Measurements from ENCODE around the gene HIF3A. TPM values are rescaled to one million over a fixed set of nuclear protein-coding genes. Genes with fewer than 3 reads are reported as not detected.

HIF3A gene
- polyA plus RNA-seq, 1 donor (not counting 4 experiments of a cell fraction or from before 2014, with no cell fraction given), result 0.01 TPM

- Histone ChIP-seq H3K79me2 (ENCODE audit: control insufficient read depth, insufficient read depth, low read length) (peaks cover 28% of the 10 kb centered on the region), H3K4me3 (ENCODE audit: control insufficient read depth in 2 of 3, extremely low read depth in 1 of 3, insufficient read depth in 2 of 3, low read depth in 1 of 3, low read length in 3 of 3) (no peak overlapping the region), H3K9me1 (ENCODE audit: control insufficient read depth, extremely low read depth, insufficient read depth, low read length) (no peaks in the 10 kb centered on the region), H3K36me3 (ENCODE audit: control insufficient read depth in 2 of 2, extremely low read depth in 1 of 2, insufficient read depth in 2 of 2, low read length in 2 of 2) (peaks cover 15 to 23% of the 10 kb centered on the region in 2 experiments), H3K9me3 (ENCODE audit: control insufficient read depth, low read depth, low read length) (no peaks in the 10 kb centered on the region), H3K4me1 (ENCODE audit: control insufficient read depth, extremely low read depth, insufficient read depth, low read length) (peaks cover 29% of the 10 kb centered on the region), H4K20me1 (ENCODE audit: control insufficient read depth, extremely low read depth, insufficient read depth, low read length) (peaks cover 18% of the 10 kb centered on the region), H2AFZ (ENCODE audit: control insufficient read depth, low read length) (no peak overlapping the region), H3K27me3 (ENCODE audit: control insufficient read depth, extremely low read depth, insufficient read depth, low read length) (no peaks in the 10 kb centered on the region), H3K4me2 (ENCODE audit: control insufficient read depth, extremely low read depth, insufficient read depth, low read depth, low read length) (no peak overlapping the region), H3K27ac (ENCODE audit: control insufficient read depth, insufficient read depth, low read length) (no peak overlapping the region), H3K9ac (ENCODE audit: control insufficient read depth, extremely low read depth, insufficient read depth, low read length) (no peak overlapping the region)
- no peak for TF ChIP-seq CTCF (optimal IDR thresholded peaks at IDR 0.05 in 1 of 3, IDR thresholded peaks at IDR 0.05 in 1 of 3, conservative IDR thresholded peaks at IDR 0.05 in 1 of 3; ENCODE audit: extremely low read depth in 1 of 3, insufficient read depth in 2 of 3, low read length in 3 of 3)
- TF ChIP-seq EZH2 (IDR thresholded peaks at IDR 0.05; ENCODE audit: low read length), result no peak
- dilution Hi-C loops (cut with MboI; ENCODE audit: extremely low pct_ligation_motif_present, low sequenced_read_pairs), result no loop called here
- DNase-seq (ENCODE audit: low read depth, low spot score), result no peak
- no peak for FAIRE-seq
These were observed 71.3 kb downstream of the HIF3A start for GRCh38 chr19:46368116-46368515.

GRCh38 chr19:46369817-46370216, 73.0 kb downstream of the HIF3A start:
- Histone ChIP-seq H2AFZ (ENCODE audit: control insufficient read depth, low read length) (no peak overlapping the region), H3K36me3 (ENCODE audit: control insufficient read depth in 2 of 2, extremely low read depth in 1 of 2, insufficient read depth in 2 of 2, low read length in 2 of 2) (peaks cover 13 to 23% of the 10 kb centered on the region in 2 experiments), H3K4me3 (ENCODE audit: control insufficient read depth in 2 of 3, extremely low read depth in 1 of 3, insufficient read depth in 2 of 3, low read depth in 1 of 3, low read length in 3 of 3) (no peak overlapping the region), H3K9ac (ENCODE audit: control insufficient read depth, extremely low read depth, insufficient read depth, low read length) (no peak overlapping the region), H3K4me1 (ENCODE audit: control insufficient read depth, extremely low read depth, insufficient read depth, low read length) (peaks cover 44% of the 10 kb centered on the region), H3K4me2 (ENCODE audit: control insufficient read depth, extremely low read depth, insufficient read depth, low read depth, low read length) (no peak overlapping the region), H3K9me1 (ENCODE audit: control insufficient read depth, extremely low read depth, insufficient read depth, low read length) (peaks cover 3% of the 10 kb centered on the region), H3K27ac (ENCODE audit: control insufficient read depth, insufficient read depth, low read length) (peak overlapping the region; percentile 42), H3K27me3 (ENCODE audit: control insufficient read depth, extremely low read depth, insufficient read depth, low read length) (no peaks in the 10 kb centered on the region), H4K20me1 (ENCODE audit: control insufficient read depth, extremely low read depth, insufficient read depth, low read length) (peaks cover 32% of the 10 kb centered on the region), H3K9me3 (ENCODE audit: control insufficient read depth, low read depth, low read length) (no peaks in the 10 kb centered on the region), H3K79me2 (ENCODE audit: control insufficient read depth, insufficient read depth, low read length) (peaks cover 24% of the 10 kb centered on the region)
- DNase-seq (ENCODE audit: low read depth, low spot score) (no peak), FAIRE-seq (no peak)
- dilution Hi-C loops (cut with MboI; ENCODE audit: extremely low pct_ligation_motif_present, low sequenced_read_pairs), result no loop called here
- TF ChIP-seq EZH2 (IDR thresholded peaks at IDR 0.05; ENCODE audit: low read length) (no peak), CTCF (optimal IDR thresholded peaks at IDR 0.05 in 1 of 3, IDR thresholded peaks at IDR 0.05 in 1 of 3, conservative IDR thresholded peaks at IDR 0.05 in 1 of 3; ENCODE audit: extremely low read depth in 1 of 3, insufficient read depth in 2 of 3, low read length in 3 of 3) (no peak)

All from keratinocyte (primary cell).